ENCODE measurements around the gene TRAPPC3. TPM values are rescaled to one million over a fixed set of nuclear protein-coding genes. Genes with fewer than 3 reads are reported as not detected.

The TRAPPC3 gene
- total RNA-seq: 61.5 and 65.4 TPM in 2 replicates

DNA sequence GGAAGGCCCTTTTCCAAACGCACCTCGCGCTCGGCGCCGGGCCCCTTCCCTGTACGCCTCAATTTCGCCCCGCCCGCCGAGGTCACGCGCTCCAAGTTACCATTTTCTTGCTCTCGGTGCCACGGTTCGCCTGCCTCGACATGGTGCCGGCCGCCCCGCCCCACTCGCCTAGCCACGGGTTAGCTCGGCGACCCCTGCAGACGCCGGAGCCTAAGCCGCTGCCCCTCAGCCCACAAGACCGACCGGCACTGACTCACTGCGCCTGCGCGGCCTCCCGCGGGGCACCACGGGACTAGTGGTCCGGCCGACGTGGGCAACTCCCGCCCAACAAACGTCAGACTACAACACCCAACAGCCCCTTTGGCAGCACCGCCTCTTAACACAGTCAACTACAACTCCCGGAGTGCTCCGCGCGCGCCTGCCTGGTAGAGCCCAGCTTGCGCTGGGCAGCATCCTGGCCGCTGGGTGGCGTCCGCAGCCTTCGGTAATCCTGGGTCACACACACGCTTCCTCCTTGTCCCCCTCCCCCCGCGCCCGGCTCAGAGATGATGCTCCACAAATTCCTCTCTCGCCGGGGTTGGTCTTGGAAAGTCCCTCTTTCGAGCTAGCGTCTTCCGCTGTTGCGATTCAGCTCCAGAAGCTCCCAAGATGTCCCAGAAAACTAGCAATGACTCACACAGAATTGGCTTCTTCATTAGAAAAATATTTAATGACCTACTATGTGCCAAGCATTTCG lies at the start of gene TRAPPC3:
TRAPPC3 (minus strand) TSS at position 250 of the 736 bp plus-strand sequence; CDS start at position 142, 108 bp downstream.

GRCh38 chr1:36155408-36156328 lies 6.4 kb upstream of the TRAPPC3 start, which contains the start of gene MAP7D1:
TSS of gene MAP7D1 (plus strand) at chr1:36156160. CDS start at chr1:36156418, 258 bp downstream.

GRCh38 chr1:36125129-36125991 lies 23.9 kb downstream of the TRAPPC3 start, which contains the start of gene COL8A2:
TSS of gene COL8A2 (minus strand) at chr1:36125222. CDS start at chr1:36100242, 24,980 bp downstream.

DNA sequence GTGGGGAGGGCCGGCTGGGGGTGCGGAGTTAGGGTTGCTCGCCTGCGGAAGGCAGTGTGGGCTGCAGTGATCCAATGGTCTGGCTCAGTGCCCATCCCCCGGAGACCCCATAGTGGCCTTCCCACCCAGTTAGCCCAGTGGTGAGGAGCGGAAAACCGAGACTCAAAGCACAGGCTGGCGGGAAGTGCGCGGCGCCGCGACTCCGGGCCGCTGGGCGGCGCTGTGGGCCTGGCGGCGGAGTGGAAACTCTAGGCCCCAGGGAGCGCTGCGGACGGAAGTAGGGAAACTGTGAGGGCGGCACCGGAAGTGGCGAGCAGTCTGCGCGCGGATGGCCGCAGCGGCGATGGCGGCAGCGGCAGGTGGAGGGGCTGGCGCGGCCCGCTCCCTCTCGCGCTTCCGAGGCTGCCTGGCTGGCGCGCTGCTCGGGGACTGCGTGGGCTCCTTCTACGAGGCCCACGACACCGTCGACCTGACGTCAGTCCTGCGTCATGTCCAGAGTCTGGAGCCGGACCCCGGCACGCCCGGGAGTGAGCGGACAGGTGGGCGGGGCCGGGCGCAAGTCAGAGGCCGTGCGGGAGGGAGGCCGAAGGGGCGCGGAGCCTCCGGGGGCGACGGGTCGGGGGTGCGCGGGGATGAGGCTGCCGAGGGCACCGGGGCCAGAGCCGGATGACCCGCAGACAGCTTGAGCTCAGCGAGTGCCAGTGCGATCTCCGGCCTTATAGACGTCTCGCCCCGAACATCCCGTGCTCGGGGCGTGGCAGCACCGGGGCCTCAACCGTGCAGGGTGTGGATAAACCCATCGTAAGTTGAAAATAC lies 60.5 kb downstream of the TRAPPC3 start, which contains the start of gene ADPRS:
ADPRS (plus strand) TSS at position 316 of the 816 bp plus-strand sequence; CDS start at position 329, 13 bp downstream.

Other genes starting within 250 kb of the TRAPPC3 start
- 24.0 and 39.5 TPM in 2 replicates for gene AGO3, start 218.4 kb downstream of the TRAPPC3 start, total RNA-seq
- gene TEKT2, start 65.4 kb downstream of the TRAPPC3 start, total RNA-seq: 0.33 and 0.36 TPM in 2 replicates
- gene ADPRS, start 60.6 kb downstream of the TRAPPC3 start, total RNA-seq: 27.4 and 35.4 TPM in 2 replicates
- gene COL8A2, start 24.3 kb downstream of the TRAPPC3 start, total RNA-seq: 6.6 and 13.8 TPM in 2 replicates
- gene MAP7D1, start 6.7 kb upstream of the TRAPPC3 start, total RNA-seq: 81.4 and 103 TPM in 2 replicates
- 88.9 and 101 TPM in 2 replicates for gene THRAP3, start 75.0 kb upstream of the TRAPPC3 start, total RNA-seq
- 10.0 and 13.6 TPM in 2 replicates for gene SH3D21, start 156.9 kb upstream of the TRAPPC3 start, total RNA-seq
- 130 and 131 TPM in 2 replicates for gene EVA1B, start 174.2 kb upstream of the TRAPPC3 start, total RNA-seq
- gene STK40, start 236.4 kb upstream of the TRAPPC3 start, total RNA-seq: 15.6 and 18.5 TPM in 2 replicates
- gene LSM10, start 248.4 kb upstream of the TRAPPC3 start, total RNA-seq: 9.5 and 12.8 TPM in 2 replicates

Measured in smooth muscle cell of the pulmonary artery (primary cell).